ENCODE data around the gene LAMTOR3.

Gene LAMTOR3

DNA sequence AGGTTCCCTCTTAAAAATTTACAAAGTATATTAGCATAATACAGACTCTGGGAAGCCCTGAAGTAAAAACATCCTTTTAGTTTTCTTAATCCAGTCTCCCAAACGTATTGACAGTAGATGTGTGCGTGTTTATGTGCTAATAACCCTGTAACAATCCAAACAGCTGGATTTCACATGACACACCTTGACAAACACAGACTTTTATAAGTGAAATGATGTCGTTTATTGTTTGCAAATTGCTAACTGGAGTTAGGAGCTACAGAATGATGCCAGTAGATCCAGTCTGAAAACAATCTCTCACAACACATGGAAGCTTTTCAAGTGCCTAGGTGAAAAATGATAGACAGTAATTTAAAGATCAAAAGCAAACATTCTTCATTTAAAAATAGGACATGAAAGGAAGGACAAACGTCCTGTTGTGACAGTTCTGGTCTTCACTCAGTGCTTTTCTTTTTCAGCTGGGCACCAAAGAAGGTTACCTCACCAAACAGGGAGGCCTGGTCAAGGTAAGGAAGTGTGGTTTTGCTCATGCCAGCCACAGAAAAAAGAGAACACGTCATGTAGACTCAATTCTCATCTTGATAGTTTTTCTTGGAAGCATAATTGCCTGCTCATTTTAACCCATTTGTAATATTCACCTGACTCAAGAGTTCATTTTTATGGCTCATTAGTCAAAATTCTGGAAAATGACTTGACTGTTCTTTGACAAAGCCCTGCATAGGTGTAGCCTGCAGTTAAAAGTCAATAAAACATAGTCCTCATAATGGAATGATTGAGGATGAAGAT, 32.9 kb downstream of the LAMTOR3 start:
- no peak for DNase-seq (ENCODE audit: low read depth)

DNA sequence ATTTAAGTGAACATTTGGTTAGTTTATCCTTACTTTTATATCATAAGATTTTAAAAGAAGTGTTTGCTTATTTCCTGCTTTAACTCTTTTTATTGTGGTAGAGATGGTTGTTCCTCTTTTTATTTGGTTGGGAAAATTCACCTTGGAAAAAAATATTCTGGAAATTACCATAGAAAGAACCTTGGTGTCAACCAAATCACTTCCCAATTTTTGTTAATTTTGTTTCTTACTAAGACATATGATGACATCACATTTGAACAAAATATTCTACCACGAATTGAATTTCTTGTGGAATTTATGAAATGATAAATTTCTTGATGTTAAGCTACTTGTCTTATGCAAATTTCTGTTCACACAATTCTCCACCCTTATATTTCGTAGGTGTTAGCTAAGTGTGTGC, 33.7 kb downstream of the LAMTOR3 start:
- DNase-seq (ENCODE audit: low read depth) = no peak

GRCh38 chr4:99859618-99860017, 34.6 kb downstream of the LAMTOR3 start:
- no peak for DNase-seq (ENCODE audit: low read depth)

DNA sequence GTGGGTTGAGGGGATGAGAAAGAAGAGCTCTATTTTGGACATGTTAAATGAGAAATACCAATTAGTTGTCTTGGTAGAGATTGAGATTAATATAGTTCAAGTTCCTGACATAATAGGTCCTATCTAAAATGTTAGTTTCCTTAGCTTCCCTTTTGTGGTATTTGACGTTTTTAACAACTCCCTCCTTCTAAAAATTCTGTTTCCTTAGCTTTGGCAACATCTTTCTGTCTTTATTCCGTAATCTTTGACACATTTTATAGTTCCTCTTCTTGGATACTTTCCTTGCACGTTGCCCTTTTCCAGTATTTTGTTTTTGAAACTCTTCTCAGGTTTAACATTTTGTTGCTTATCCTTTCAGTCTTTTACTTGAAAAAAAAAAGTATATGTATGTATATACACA, 36.9 kb downstream of the LAMTOR3 start:
- DNase-seq (ENCODE audit: low read depth) = no peak

DNA sequence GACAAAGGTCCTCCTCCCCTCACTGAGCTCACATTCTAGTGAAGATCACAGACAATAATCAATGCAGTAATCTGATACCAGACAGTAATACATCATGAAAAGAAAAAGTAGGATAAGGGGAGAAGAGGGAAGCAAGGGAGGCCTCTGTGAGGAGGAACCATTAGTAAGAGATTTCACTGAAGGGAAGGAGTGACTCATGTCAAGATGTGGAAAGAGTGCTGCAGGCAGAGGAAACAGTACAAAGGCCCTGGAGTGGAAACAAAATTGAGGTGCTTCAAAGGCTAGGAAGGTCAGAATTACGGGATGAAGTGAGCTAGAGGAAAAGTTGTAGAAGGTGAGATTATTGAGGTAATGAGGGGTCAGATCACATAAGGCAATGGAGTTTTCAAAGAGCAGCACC, 38.1 kb downstream of the LAMTOR3 start:
- DNase-seq (ENCODE audit: low read depth) = peak; percentile 3

DNA sequence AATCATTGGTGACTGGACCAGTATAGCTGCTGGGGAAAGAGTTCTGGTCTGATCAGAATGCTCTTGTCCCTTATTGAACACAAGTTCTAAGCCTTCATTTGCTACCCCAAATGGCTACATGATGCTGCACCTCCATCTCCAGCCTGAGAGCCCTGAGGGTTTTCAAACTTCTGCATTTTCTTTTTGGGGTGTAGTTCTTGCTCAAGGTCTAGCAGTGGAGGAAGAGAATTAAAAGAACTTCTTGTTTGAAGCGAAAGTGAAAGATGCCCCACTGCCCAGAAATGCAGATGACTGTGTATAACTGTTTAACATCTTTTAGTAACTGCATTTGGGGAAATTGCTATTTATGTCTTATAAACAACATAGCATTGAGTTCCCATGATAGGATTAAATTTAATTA, 38.5 kb downstream of the LAMTOR3 start:
- no peak for DNase-seq (ENCODE audit: low read depth)

DNA sequence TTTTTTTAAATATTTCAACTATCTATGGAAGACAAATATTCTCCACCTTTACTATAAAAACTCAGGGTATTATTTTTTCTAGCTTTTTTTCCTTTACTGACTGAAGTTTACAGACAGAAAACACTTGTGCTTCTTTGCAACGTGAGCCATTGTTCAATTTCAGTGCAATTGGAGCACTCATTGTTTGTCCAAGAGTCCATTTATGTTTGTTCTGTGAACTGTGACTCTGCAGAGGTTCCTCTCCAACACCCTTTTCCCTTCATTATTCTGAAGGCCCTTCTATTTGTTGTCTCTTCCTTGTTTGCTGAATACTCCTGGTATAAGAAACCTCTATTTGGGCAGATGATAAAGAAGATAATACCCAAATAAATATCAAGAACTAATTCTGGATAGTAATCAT, 40.2 kb downstream of the LAMTOR3 start:
- DNase-seq (ENCODE audit: low read depth) = no peak

DNA sequence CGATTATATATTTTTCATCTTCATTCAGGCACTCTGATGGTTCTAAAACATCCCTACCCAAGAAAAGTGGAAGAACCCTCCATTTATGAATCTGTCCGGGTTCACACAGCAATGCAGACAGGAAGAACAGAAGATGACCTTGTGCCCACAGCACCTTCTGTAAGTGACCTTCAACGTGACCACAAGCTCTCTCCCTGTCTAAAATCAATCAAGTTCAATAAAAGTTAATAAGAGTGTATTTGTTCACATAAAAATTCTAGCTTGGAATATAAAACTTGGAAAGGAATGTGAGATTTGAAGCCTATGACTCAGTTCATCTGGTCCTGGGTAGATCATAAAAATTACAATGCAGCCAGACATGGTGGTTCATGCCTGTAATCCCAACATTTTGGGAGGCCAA, 41.0 kb downstream of the LAMTOR3 start:
- DNase-seq (ENCODE audit: low read depth) = no peak

DNA sequence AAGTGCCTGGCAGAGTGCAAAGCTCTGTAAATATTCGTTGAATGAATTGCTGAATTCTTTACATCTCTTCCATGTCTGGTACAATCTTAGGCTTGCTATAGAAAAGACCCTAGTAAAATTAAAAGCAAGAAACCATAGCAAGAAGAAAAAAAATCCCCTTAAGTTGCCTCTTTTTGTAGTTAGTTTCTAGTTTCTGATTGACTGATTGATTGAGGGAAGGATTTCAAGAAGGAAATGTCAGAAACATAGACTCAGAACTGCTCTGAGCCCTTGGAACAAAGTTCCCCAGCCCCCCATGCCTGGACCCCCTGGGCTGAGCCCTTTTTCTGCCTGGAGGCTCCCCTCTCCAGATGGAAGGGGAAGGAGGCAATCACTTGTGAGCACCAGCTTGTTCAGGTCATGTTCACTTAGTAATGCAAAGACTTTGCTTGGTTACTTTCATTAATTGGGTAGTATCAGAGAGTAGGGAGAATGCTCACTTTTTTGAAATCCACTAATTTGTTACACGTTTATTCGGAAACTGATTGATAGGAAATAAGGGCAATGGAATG, 42.0 kb downstream of the LAMTOR3 start:
- no peak for DNase-seq (ENCODE audit: low read depth)

DNA sequence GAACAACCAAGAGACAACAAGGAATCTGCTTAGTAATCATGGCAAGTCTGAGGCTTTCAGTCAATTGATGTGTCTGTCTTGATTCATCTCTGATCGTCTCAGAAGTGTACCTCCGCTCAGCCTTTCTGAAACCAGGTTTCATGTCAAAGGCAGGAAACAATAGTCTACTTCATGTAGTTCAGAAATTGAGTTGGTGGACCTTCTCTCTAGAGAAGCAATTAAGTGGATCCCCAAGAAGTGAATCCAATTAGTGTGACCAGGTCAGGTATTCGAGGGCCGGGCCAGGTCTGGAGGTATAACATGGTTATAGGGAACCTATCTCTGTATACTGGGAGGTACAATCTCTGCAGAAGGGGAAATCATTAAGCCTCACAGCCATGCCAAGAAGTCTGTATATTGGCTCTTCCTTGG, 45.6 kb downstream of the LAMTOR3 start:
- no peak for DNase-seq (ENCODE audit: low read depth)

- DNase-seq (ENCODE audit: low read depth) = no peak
These were observed 46.8 kb downstream of the LAMTOR3 start for GRCh38 chr4:99847362-99847976.

- no peak for DNase-seq (ENCODE audit: low read depth)
These were observed 47.3 kb downstream of the LAMTOR3 start for GRCh38 chr4:99846891-99847290.

DNA sequence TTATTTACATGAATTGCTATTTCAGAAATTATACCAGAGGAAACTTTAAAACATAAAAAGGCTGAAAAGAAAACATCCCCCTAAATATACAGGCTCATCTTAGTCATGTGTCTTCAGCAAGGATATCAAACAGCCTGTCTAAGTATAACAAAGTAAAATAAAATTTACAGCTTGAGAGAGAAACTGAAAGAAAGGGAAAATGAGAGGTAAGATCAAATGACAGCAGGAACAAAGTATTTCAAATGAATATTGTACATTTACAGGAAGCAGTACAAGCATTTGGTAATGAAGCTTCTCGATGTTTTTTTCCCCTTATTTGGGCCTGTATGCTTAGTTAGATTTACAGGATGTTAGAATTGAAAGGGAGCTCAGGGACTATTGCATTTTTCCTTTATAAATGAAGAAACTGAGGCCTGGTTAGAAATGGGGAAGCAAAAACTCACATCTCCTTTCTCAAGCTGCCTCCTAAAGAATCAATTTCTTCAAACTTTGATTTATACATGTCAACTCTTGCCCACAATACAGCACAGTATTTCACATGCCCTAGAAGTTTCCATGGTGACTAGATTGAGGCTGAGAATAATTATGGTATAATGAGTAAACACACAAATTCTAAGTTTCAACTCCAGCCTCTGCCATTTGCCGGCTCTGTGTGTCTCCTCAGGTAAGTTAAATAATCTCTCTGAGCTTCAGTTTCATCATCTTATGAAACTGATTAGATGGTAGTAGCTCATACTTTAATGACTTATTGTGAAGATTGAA, 48.3 kb downstream of the LAMTOR3 start:
- DNase-seq (ENCODE audit: low read depth) = no peak

DNA sequence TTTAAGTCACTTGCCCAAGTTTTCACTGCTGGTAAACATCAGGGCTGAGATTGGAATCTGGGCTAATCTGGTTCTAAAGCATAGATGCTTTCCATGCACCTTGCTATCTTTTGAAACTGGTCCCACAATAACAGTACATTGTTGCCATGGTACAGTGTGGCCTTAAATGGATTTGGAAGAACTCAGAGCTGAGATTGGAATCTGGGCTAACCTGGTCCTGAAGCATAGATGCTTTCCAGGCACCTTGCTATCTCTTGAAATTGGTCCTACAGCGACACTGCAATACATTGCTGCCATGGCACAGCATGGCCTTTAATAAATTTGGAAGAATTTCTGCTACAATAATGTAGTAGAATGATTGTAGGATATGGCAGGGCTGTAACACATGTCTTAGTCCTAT, 49.0 kb downstream of the LAMTOR3 start:
- no peak for DNase-seq (ENCODE audit: low read depth)

DNA sequence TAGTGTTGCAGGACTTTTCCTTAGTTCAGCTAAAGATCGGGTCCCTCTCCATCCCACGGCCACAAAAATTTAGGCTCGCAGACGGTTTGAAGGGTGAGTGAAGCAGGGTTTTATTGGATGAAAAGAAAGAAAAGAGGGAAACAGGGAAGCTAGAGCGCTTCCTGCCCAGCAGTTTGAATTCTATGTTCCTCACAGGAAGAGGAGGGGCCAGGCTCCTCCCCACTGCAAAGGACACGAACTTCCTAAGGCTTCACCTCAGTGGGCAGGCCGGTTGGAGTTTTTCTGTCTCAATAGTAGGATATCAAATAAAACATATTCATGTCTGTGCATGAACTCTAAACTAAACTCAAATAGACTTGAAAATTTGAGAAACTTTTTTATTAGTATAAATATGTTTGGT, 50.2 kb downstream of the LAMTOR3 start:
- no peak for DNase-seq (ENCODE audit: low read depth)

GRCh38 chr4:99843413-99843812, 50.8 kb downstream of the LAMTOR3 start:
- DNase-seq (ENCODE audit: low read depth) = no peak

DNA sequence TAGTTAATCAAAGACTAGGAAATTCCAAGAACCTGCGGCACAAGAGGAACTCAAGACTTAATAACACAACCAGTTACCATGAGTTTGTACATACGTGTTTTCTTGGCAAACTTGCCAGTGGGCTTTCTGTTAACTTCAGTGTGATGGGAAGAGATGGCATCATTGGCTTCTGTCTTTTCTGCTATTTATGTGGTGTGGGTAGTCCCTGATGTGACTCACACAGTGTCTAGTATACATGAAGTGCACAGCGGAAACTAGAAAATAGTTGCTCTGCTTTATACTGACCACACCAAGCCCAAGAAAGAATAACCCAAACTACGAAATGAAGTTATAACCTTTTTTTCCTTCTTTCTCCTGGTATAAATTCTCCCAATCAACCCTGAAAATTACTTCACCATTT, 53.1 kb downstream of the LAMTOR3 start:
- no peak for DNase-seq (ENCODE audit: low read depth)

- DNase-seq (ENCODE audit: low read depth) = no peak
These were observed 55.3 kb downstream of the LAMTOR3 start for GRCh38 chr4:99838927-99839326.

DNA sequence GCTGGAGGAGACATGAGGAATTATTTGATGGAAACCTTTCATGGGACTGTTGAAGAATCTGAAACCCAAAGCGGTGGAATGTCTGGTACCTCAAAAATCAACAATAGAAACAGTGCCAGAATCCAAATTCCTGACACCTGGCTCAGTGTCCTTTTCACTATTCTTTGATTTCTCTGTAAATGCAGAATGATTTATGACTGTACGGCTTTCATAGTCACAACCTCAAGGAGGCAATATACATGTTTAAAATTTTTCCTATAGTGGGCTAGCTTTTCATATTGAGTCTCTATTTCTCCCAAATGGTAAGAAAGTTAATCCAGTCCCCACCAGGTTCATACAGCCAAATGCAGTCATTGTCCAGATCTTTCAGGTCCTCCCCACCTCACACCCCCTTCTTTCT, 58.3 kb downstream of the LAMTOR3 start:
- DNase-seq (ENCODE audit: low read depth) = no peak

DNA sequence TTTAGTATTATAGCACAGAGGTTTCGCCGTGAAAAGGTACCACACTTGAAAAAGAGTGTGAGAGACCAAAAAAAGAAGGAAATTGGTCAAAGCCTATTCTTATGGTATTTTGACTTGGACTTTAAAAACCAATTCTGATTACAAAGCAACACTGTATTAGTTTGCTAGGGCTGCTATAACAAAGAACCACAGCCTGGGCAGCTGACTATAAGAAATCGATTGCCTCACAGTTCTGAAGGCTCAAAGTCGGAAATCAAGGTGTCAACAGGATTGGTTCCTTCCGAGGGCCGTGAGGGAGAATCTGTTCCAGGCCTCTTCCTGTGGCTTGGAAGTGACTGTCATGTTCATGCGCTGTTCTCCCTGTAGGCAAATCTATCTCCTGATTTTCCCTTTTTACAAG, 59.7 kb downstream of the LAMTOR3 start:
- DNase-seq (ENCODE audit: low read depth) = no peak

DNA sequence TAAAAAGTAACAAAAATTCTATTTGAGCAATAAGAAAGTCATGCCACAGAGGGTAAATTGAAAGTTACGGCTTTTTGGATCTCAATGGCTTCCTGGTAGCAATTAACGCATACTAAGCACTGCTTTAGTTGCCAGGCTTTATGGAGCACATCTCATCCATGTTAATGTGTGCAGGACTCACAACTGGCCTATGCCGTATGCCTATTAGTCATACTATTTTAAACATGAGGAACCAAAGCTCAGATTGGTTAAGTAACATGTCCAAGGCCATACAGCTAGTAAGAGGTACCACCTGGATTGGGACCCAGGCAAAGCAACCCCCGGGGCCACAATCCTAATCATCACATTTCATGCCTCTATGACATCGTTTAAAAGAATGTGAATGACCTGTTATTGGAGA, 60.5 kb downstream of the LAMTOR3 start:
- DNase-seq (ENCODE audit: low read depth) = no peak

DNA sequence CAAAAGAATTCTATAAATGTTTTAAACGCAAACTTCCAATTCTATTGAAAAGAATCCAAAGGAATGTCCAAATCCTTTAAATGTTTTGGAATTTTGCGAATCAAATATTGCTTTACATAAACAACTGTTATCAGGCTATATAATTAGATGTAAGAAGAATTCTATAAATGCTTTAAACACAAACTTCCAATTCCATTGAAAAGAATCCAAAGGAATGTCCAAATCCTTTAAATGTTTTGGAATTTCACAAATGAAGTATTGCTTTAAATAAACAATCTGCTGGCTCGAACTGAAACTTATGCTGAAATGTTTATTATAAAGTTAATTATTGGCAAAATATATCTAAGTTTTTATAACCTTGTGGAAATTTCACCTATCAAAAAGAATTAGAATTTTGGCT, 61.5 kb downstream of the LAMTOR3 start:
- no peak for DNase-seq (ENCODE audit: low read depth)

DNA sequence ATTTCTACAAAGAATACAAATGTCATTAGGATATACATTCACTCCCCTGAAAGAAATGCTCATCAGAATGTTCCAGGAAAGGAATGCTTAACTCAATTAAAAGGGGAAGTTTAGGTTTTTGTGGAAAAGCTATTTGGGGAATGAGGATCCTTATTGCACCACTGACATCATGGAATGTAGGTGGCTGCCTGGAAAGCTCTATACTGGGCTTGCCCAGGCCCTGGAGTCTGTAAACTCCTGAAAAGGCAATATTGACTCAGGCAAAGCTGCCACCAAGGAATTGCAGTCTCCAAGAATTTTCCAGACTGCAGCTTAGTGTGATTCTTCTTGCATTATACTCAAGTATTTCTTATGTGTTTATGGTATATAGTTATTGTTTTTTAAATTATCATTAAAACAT, 61.9 kb downstream of the LAMTOR3 start:
- no peak for DNase-seq (ENCODE audit: low read depth)

Measured in fibroblast of the conjunctiva (primary cell).